ENCODE results near the gene CCNI2.
A peak's percentile ranks its signal among the peaks of the same experiment; 100 is the strongest.

The CCNI2 gene

GRCh38 chr5:132781029-132781428, 33.8 kb downstream of the CCNI2 start:
- Histone ChIP-seq H2BK12ac (ENCODE audit: low read length in 2 of 2) (no peak overlapping the region), H2AFZ (ENCODE audit: low read depth, low read length) (no peak overlapping the region), H3K4me1 (ENCODE audit: control insufficient read depth, insufficient read depth, low read depth, low read length) (peaks cover 16% of the 10 kb centered on the region), H3K9ac (ENCODE audit: low read length) (no peak overlapping the region), H3K36me3 (ENCODE audit: control insufficient read depth in 1 of 2, insufficient read depth in 2 of 2, low read depth in 1 of 2, low read length in 2 of 2) (no peaks in the 10 kb centered on the region), H3K79me1 (replicated peaks; ENCODE audit: low read length, poor library complexity, severe bottlenecking) (peaks cover 8% of the 10 kb centered on the region), H3K4me2 (ENCODE audit: low read length, poor library complexity, severe bottlenecking) (no peak overlapping the region), H3K23ac (ENCODE audit: low read length in 2 of 2) (no peak overlapping the region), H3K27me3 (ENCODE audit: control insufficient read depth in 1 of 2, insufficient read depth in 1 of 2, low read length in 2 of 2) (peaks cover 0 to 9% of the 10 kb centered on the region in 2 experiments), H3K14ac (ENCODE audit: low read length in 2 of 2) (no peak overlapping the region), H2AK5ac (ENCODE audit: low read length, severe bottlenecking) (no peak overlapping the region), H3K4me3 (ENCODE audit: insufficient read depth in 1 of 2, low read depth in 1 of 2, low read length in 2 of 2) (no peak overlapping the region), H3K18ac (ENCODE audit: low read depth in 1 of 2, low read length in 2 of 2) (no peak overlapping the region), H2BK5ac (ENCODE audit: low read depth, low read length, poor library complexity, severe bottlenecking) (no peak overlapping the region), H4K91ac (ENCODE audit: low read length) (no peak overlapping the region), H4K8ac (ENCODE audit: low read length) (no peak overlapping the region), H3K9me3 (ENCODE audit: control insufficient read depth, low read length) (no peaks in the 10 kb centered on the region), H2BK15ac (ENCODE audit: low read depth, poor library complexity, severe bottlenecking) (no peak overlapping the region), H3K27ac (ENCODE audit: low read length, poor library complexity, severe bottlenecking) (no peak overlapping the region), H2BK120ac (ENCODE audit: low read depth, low read length) (no peak overlapping the region), H3K4ac (ENCODE audit: low read depth in 1 of 2, low read length in 2 of 2) (no peak overlapping the region)
- DNase-seq, result no peak
- WGBS, result 97% methylated on average over 4 of the region's 4 CpGs

GRCh38 chr5:132782101-132782500, 34.9 kb downstream of the CCNI2 start:
- Histone ChIP-seq H3K4ac (ENCODE audit: low read depth in 1 of 2, low read length in 2 of 2) (peak overlapping the region in 1 of 2 experiments; percentile 27), H4K91ac (ENCODE audit: low read length) (no peak overlapping the region), H3K18ac (ENCODE audit: low read depth in 1 of 2, low read length in 2 of 2) (peak overlapping the region; percentile 17 to 18), H3K9me3 (ENCODE audit: control insufficient read depth, low read length) (no peaks in the 10 kb centered on the region), H3K14ac (ENCODE audit: low read length in 2 of 2) (no peak overlapping the region), H2AK5ac (ENCODE audit: low read length, severe bottlenecking) (no peak overlapping the region), H3K27me3 (ENCODE audit: control insufficient read depth in 1 of 2, insufficient read depth in 1 of 2, low read length in 2 of 2) (peaks cover 0 to 9% of the 10 kb centered on the region in 2 experiments), H3K4me1 (ENCODE audit: control insufficient read depth, insufficient read depth, low read depth, low read length) (peaks cover 14% of the 10 kb centered on the region), H3K79me1 (replicated peaks; ENCODE audit: low read length, poor library complexity, severe bottlenecking) (peaks cover 6% of the 10 kb centered on the region), H4K8ac (ENCODE audit: low read length) (peak overlapping the region; percentile 79), H3K23ac (ENCODE audit: low read length in 2 of 2) (no peak overlapping the region), H3K27ac (ENCODE audit: low read length, poor library complexity, severe bottlenecking) (no peak overlapping the region), H2BK12ac (ENCODE audit: low read length in 2 of 2) (peak overlapping the region; percentile 15 to 67), H2AFZ (ENCODE audit: low read depth, low read length) (peak overlapping the region; percentile 42), H3K36me3 (ENCODE audit: control insufficient read depth in 1 of 2, insufficient read depth in 2 of 2, low read depth in 1 of 2, low read length in 2 of 2) (no peaks in the 10 kb centered on the region), H2BK120ac (ENCODE audit: low read depth, low read length) (peak overlapping the region; percentile 52), H3K9ac (ENCODE audit: low read length) (no peak overlapping the region), H2BK15ac (ENCODE audit: low read depth, poor library complexity, severe bottlenecking) (peak overlapping the region; percentile 75), H3K4me2 (ENCODE audit: low read length, poor library complexity, severe bottlenecking) (no peak overlapping the region), H2BK5ac (ENCODE audit: low read depth, low read length, poor library complexity, severe bottlenecking) (no peak overlapping the region), H3K4me3 (ENCODE audit: insufficient read depth in 1 of 2, low read depth in 1 of 2, low read length in 2 of 2) (no peak overlapping the region)
- WGBS, result 27% methylated on average over 4 of the region's 4 CpGs
- peak; percentile 65 for DNase-seq

GRCh38 chr5:132785365-132785764, 38.1 kb downstream of the CCNI2 start:
- no peak overlapping the region for H2AFZ ChIP-seq (ENCODE audit: low read depth, low read length)
- H3K27ac ChIP-seq (ENCODE audit: low read length, poor library complexity, severe bottlenecking), result no peak overlapping the region
- H2AK5ac ChIP-seq (ENCODE audit: low read length, severe bottlenecking), result no peak overlapping the region
- no peak overlapping the region for H2BK12ac ChIP-seq (ENCODE audit: low read length in 2 of 2)
- H3K18ac ChIP-seq (ENCODE audit: low read depth in 1 of 2, low read length in 2 of 2), result no peak overlapping the region
- no peak overlapping the region for H3K4me3 ChIP-seq (ENCODE audit: insufficient read depth in 1 of 2, low read depth in 1 of 2, low read length in 2 of 2)
- H3K36me3 ChIP-seq (ENCODE audit: control insufficient read depth in 1 of 2, insufficient read depth in 2 of 2, low read depth in 1 of 2, low read length in 2 of 2), result no peaks in the 10 kb centered on the region
- no peak overlapping the region for H2BK5ac ChIP-seq (ENCODE audit: low read depth, low read length, poor library complexity, severe bottlenecking)
- H2BK15ac ChIP-seq (ENCODE audit: low read depth, poor library complexity, severe bottlenecking), result no peak overlapping the region
- no peak overlapping the region for H3K23ac ChIP-seq (ENCODE audit: low read length in 2 of 2)
- no peaks in the 10 kb centered on the region for H3K9me3 ChIP-seq (ENCODE audit: control insufficient read depth, low read length)
- no peak overlapping the region for H3K4ac ChIP-seq (ENCODE audit: low read depth in 1 of 2, low read length in 2 of 2)
- no peak overlapping the region for H4K8ac ChIP-seq (ENCODE audit: low read length)
- no peak overlapping the region for H3K14ac ChIP-seq (ENCODE audit: low read length in 2 of 2)
- H3K27me3 ChIP-seq (ENCODE audit: control insufficient read depth in 1 of 2, insufficient read depth in 1 of 2, low read length in 2 of 2), result peaks cover 0 to 19% of the 10 kb centered on the region in 2 experiments
- no peak overlapping the region for H3K9ac ChIP-seq (ENCODE audit: low read length)
- H3K4me1 ChIP-seq (ENCODE audit: control insufficient read depth, insufficient read depth, low read depth, low read length), result peaks cover 6% of the 10 kb centered on the region
- H2BK120ac ChIP-seq (ENCODE audit: low read depth, low read length), result no peak overlapping the region
- H3K79me1 ChIP-seq (replicated peaks; ENCODE audit: low read length, poor library complexity, severe bottlenecking), result no peaks in the 10 kb centered on the region
- 62% methylated on average over 3 of the region's 5 CpGs for WGBS
- H3K4me2 ChIP-seq (ENCODE audit: low read length, poor library complexity, severe bottlenecking), result no peak overlapping the region
- H4K91ac ChIP-seq (ENCODE audit: low read length), result no peak overlapping the region
- DNase-seq, result no peak

- Histone ChIP-seq H3K4ac (ENCODE audit: low read depth in 1 of 2, low read length in 2 of 2) (no peak overlapping the region), H3K14ac (ENCODE audit: low read length in 2 of 2) (no peak overlapping the region), H2AK5ac (ENCODE audit: low read length, severe bottlenecking) (no peak overlapping the region), H3K79me1 (replicated peaks; ENCODE audit: low read length, poor library complexity, severe bottlenecking) (no peaks in the 10 kb centered on the region), H2AFZ (ENCODE audit: low read depth, low read length) (no peak overlapping the region), H3K4me3 (ENCODE audit: insufficient read depth in 1 of 2, low read depth in 1 of 2, low read length in 2 of 2) (no peak overlapping the region), H2BK15ac (ENCODE audit: low read depth, poor library complexity, severe bottlenecking) (no peak overlapping the region), H3K27ac (ENCODE audit: low read length, poor library complexity, severe bottlenecking) (no peak overlapping the region), H3K36me3 (ENCODE audit: control insufficient read depth in 1 of 2, insufficient read depth in 2 of 2, low read depth in 1 of 2, low read length in 2 of 2) (no peaks in the 10 kb centered on the region), H4K91ac (ENCODE audit: low read length) (no peak overlapping the region), H3K23ac (ENCODE audit: low read length in 2 of 2) (no peak overlapping the region), H3K9ac (ENCODE audit: low read length) (no peak overlapping the region), H3K18ac (ENCODE audit: low read depth in 1 of 2, low read length in 2 of 2) (no peak overlapping the region), H3K4me2 (ENCODE audit: low read length, poor library complexity, severe bottlenecking) (no peak overlapping the region), H2BK5ac (ENCODE audit: low read depth, low read length, poor library complexity, severe bottlenecking) (no peak overlapping the region), H3K9me3 (ENCODE audit: control insufficient read depth, low read length) (no peaks in the 10 kb centered on the region), H3K4me1 (ENCODE audit: control insufficient read depth, insufficient read depth, low read depth, low read length) (peaks cover 6% of the 10 kb centered on the region), H2BK12ac (ENCODE audit: low read length in 2 of 2) (no peak overlapping the region), H2BK120ac (ENCODE audit: low read depth, low read length) (no peak overlapping the region), H3K27me3 (ENCODE audit: control insufficient read depth in 1 of 2, insufficient read depth in 1 of 2, low read length in 2 of 2) (peaks cover 0 to 22% of the 10 kb centered on the region in 2 experiments), H4K8ac (ENCODE audit: low read length) (no peak overlapping the region)
- no peak for DNase-seq
- 90% methylated on average over 2 of the region's 4 CpGs for WGBS
These were observed 38.6 kb downstream of the CCNI2 start for GRCh38 chr5:132785864-132786263.
